ENCODE results near the gene LRPPRC. TPM values are rescaled to one million over a fixed set of nuclear protein-coding genes. Genes with fewer than 3 reads are reported as not detected.

LRPPRC gene
- total and polyA plus RNA-seq, 2 experiments from 2014 or later = 163 to 200 TPM

DNA sequence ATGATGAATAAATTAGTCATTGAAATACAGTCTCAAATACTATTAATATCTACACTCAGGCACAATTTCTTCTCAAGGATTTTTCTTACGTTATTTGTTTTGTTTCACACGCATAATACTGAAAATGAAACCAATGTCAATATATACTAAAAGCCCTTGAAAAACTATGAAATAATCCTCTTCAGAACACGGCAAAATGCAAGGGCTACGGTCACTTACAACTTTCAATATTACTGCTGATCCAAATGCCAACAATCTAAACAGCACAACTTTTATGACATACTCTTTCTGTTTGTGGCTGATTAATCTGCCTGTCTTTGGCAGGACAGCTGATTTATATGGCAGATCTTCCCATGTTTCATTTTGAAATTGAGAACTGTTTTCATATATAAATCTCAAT, 68.3 kb downstream of the LRPPRC start (continued):
- TF ChIP-seq EZH2phosphoT487 (IDR thresholded peaks at IDR 0.05; ENCODE audit: unreplicated experiment) (no peak), CREB1 (CRISPR knock-in tag; IDR thresholded peaks at IDR 0.05; ENCODE audit: low read depth) (no peak), ZNF114 (CRISPR knock-in tag; IDR thresholded peaks at IDR 0.05) (no peak)

DNA sequence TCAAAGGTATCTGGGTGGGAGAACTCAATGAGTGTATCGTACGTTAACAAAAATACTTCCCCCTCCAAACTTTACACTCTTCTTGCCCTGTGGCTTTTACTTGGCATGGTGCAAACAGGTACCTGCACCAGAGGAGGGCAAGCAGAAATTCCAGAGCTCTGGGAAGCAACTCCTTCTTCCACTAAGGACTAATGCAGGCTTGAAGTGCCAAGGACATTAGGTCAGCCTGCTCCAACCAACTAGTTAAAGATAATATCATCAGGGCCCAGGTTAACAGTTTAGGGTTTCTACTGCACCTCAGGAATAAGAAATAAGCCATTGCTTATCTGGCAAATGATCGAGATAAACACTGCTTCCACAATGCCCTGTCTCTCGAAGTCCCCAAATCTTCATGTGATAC, 70.4 kb downstream of the LRPPRC start:
- TF ChIP-seq ZNF331 (CRISPR knock-in tag; IDR thresholded peaks at IDR 0.05; ENCODE audit: low read depth) (no peak), EZH2phosphoT487 (IDR thresholded peaks at IDR 0.05; ENCODE audit: unreplicated experiment) (no peak), STAT1 (IDR thresholded peaks at IDR 0.05; ENCODE audit: unreplicated experiment) (no peak), POLR2AphosphoS5 (IDR thresholded peaks at IDR 0.05; ENCODE audit: low read depth) (no peak), CREB1 (CRISPR knock-in tag; IDR thresholded peaks at IDR 0.05; ENCODE audit: low read depth) (no peak), ZNF114 (CRISPR knock-in tag; IDR thresholded peaks at IDR 0.05) (no peak), JUNB (IDR thresholded peaks at IDR 0.05; ENCODE audit: unreplicated experiment) (no peak), EZH2 (IDR thresholded peaks at IDR 0.05; ENCODE audit: low read depth, unreplicated experiment) (no peak), NANOG (IDR thresholded peaks at IDR 0.05; ENCODE audit: borderline replicate concordance) (no peak)
- TF ChIP-seq, protein P1, sequence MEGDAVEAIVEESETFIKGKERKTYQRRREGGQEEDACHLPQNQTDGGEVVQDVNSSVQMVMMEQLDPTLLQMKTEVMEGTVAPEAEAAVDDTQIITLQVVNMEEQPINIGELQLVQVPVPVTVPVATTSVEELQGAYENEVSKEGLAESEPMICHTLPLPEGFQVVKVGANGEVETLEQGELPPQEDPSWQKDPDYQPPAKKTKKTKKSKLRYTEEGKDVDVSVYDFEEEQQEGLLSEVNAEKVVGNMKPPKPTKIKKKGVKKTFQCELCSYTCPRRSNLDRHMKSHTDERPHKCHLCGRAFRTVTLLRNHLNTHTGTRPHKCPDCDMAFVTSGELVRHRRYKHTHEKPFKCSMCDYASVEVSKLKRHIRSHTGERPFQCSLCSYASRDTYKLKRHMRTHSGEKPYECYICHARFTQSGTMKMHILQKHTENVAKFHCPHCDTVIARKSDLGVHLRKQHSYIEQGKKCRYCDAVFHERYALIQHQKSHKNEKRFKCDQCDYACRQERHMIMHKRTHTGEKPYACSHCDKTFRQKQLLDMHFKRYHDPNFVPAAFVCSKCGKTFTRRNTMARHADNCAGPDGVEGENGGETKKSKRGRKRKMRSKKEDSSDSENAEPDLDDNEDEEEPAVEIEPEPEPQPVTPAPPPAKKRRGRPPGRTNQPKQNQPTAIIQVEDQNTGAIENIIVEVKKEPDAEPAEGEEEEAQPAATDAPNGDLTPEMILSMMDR (conservative IDR thresholded peaks at IDR 0.05; ENCODE audit: low read depth in 2 of 2) = no peak
- TF ChIP-seq, protein P2, sequence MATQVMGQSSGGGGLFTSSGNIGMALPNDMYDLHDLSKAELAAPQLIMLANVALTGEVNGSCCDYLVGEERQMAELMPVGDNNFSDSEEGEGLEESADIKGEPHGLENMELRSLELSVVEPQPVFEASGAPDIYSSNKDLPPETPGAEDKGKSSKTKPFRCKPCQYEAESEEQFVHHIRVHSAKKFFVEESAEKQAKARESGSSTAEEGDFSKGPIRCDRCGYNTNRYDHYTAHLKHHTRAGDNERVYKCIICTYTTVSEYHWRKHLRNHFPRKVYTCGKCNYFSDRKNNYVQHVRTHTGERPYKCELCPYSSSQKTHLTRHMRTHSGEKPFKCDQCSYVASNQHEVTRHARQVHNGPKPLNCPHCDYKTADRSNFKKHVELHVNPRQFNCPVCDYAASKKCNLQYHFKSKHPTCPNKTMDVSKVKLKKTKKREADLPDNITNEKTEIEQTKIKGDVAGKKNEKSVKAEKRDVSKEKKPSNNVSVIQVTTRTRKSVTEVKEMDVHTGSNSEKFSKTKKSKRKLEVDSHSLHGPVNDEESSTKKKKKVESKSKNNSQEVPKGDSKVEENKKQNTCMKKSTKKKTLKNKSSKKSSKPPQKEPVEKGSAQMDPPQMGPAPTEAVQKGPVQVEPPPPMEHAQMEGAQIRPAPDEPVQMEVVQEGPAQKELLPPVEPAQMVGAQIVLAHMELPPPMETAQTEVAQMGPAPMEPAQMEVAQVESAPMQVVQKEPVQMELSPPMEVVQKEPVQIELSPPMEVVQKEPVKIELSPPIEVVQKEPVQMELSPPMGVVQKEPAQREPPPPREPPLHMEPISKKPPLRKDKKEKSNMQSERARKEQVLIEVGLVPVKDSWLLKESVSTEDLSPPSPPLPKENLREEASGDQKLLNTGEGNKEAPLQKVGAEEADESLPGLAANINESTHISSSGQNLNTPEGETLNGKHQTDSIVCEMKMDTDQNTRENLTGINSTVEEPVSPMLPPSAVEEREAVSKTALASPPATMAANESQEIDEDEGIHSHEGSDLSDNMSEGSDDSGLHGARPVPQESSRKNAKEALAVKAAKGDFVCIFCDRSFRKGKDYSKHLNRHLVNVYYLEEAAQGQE (IDR thresholded peaks at IDR 0.05; ENCODE audit: unreplicated experiment) = no peak
- no peak overlapping the region for H3K4me2 ChIP-seq
- no peak overlapping the region for H3K27ac Mint-ChIP-seq
- H3K4me1 ChIP-seq (ENCODE audit: insufficient read depth) = no peaks in the 10 kb centered on the region
- H3K27me3 Mint-ChIP-seq (ENCODE audit: insufficient read depth, low read depth, poor library complexity) = no peaks in the 10 kb centered on the region
- H3K9me3 Mint-ChIP-seq = no peaks in the 10 kb centered on the region
- H3K36me3 Mint-ChIP-seq (ENCODE audit: low read depth) = peaks cover 70% of the 10 kb centered on the region
- no peaks in the 10 kb centered on the region for H3F3A ChIP-seq (replicated peaks; ENCODE audit: low read depth)
- H4K20me1 ChIP-seq (replicated peaks; ENCODE audit: insufficient read depth) = no peaks in the 10 kb centered on the region; the same call in 1 of the 2 replicates
- no peaks in the 10 kb centered on the region for H3K9me2 ChIP-seq (ENCODE audit: insufficient read depth)
- DNase-seq (ENCODE audit: low spot score) = no peak
- no peaks in the 10 kb centered on the region for H3K27me3 ChIP-seq (ENCODE audit: insufficient read depth)
- H3K4me1 Mint-ChIP-seq = no peaks in the 10 kb centered on the region
- peaks cover 57% of the 10 kb centered on the region for H3K36me3 ChIP-seq (ENCODE audit: insufficient read depth)
- no peak overlapping the region for H3K4me3 Mint-ChIP-seq
- 0 out of 2 replicates have a peak, but pooled peaks cover 4% of the 10 kb centered on the region for H3K79me2 ChIP-seq (replicated peaks; ENCODE audit: insufficient read depth)
- no peak overlapping the region for H3K27ac ChIP-seq (ENCODE audit: low read depth)
- H2AFZ ChIP-seq = no peak overlapping the region
- H3K4me3 ChIP-seq = no peak overlapping the region
- ATAC-seq = no peak
